ENCODE measurements around the gene GFOD1. TPM values are rescaled to one million over a fixed set of nuclear protein-coding genes. Genes with fewer than 3 reads are reported as not detected.
A peak's percentile ranks its signal among the peaks of the same experiment; 100 is the strongest.

GFOD1 gene
- total and polyA plus RNA-seq, 10 donors: 3.4 to 54.0 (median 32.5) TPM

GRCh38 chr6:13496513-13497190, 9.3 kb upstream of the GFOD1 start:
- Histone ChIP-seq H3K4me1 (peaks cover 0 to 10% (median 0%) of the 10 kb centered on the region in 6 donors), H3K9me3 (no peaks in the 10 kb centered on the region), H3K36me3 (no peaks in the 10 kb centered on the region), H3K4me3 (no peak overlapping the region), H3K27ac (peak overlapping the region in 1 of 8 donors; percentile 9), H3K27me3 (replicated peaks in 1 of 7) (no peaks in the 10 kb centered on the region)
- WGBS, 5 donors: 47 to 67% (median 58%) methylated on average over 1 of the region's 1 CpG
- DNase-seq: no peak
- intact Hi-C loops (cut with DNase I; ENCODE audit: low total_unique reads): no loop called here
- TF ChIP-seq POLR2AphosphoS5 (IDR thresholded peaks at IDR 0.05) (no peak), CTCF (IDR thresholded peaks at IDR 0.05 in 8 of 11, conservative IDR thresholded peaks at IDR 0.05 in 3 of 11) (no peak), POLR2A (IDR thresholded peaks at IDR 0.05) (no peak)

DNA sequence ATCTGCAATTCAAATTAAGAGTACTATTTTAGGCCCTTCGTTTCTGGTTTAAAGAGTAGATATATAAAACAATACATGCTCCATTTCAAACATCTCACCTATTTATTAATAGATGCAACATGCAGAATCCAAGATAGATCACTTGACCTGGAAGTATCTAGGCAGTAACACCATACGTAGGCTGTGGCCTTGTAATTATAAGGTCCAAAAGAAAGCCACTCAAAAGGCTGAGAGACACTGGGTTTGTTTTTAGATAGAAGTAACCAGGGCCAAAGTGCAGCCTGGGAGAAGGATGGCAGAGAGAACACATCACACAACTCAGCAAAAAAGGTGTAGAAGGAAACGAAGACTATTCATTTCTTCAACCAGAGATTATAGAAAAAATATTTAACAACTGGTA, 8.4 kb upstream of the GFOD1 start:
- no peak overlapping the region for H3K27ac ChIP-seq
- intact Hi-C loops (cut with DNase I; ENCODE audit: low total_unique reads): no loop called here
- no peaks in the 10 kb centered on the region for H3K9me3 ChIP-seq
- no peaks in the 10 kb centered on the region for H3K27me3 ChIP-seq (replicated peaks in 1 of 7)
- DNase-seq: no peak
- H3K4me3 ChIP-seq: no peak overlapping the region
- H3K36me3 ChIP-seq: no peaks in the 10 kb centered on the region
- peaks cover 0 to 10% (median 0%) of the 10 kb centered on the region in 6 donors for H3K4me1 ChIP-seq
- 72 to 79% (median 75%) methylated on average over 3 of the region's 3 CpGs for WGBS, 5 donors
- TF ChIP-seq POLR2AphosphoS5 (IDR thresholded peaks at IDR 0.05): no peak
- TF ChIP-seq CTCF (IDR thresholded peaks at IDR 0.05 in 8 of 11, conservative IDR thresholded peaks at IDR 0.05 in 3 of 11): no peak
- TF ChIP-seq POLR2A (IDR thresholded peaks at IDR 0.05): no peak

DNA sequence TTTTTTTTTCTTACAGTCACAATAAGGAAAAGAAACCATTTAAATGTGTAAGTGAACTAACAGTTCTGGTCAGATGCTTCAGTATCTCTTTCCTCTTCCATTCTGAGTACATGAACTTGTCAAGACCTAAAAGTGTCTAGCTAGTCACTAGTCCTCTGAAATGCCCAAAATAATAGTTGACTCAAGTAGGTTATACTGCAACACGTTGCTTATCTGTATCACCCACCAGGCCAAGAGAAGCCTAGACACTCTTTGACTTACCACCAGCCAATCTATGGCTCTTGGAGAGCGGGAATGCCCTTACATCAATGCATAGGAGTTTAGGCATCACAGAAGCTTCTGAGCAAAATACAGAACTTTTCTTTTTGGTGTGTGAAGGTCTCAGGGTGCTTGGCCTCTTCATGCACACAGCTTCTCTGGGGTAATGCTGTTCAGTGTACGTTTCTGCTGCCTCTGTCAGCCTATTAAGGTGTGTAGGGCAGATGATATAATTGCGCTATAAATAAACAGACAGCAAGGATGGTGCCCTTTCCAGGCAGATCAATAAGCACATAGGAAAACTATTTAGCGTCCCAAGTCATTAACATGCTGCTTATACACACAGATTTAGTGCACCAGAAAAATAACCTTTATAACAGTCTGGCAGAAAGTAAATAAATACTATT, 7.8 kb upstream of the GFOD1 start:
- WGBS, 5 donors: 85 to 93% (median 88%) methylated on average over 5 of the region's 5 CpGs
- Histone ChIP-seq H3K27me3 (replicated peaks in 1 of 7) (no peaks in the 10 kb centered on the region), H3K9me3 (no peaks in the 10 kb centered on the region), H3K4me1 (peaks cover 0 to 10% (median 0%) of the 10 kb centered on the region in 6 donors), H3K36me3 (no peaks in the 10 kb centered on the region), H3K4me3 (no peak overlapping the region), H3K27ac (no peak overlapping the region)
- no peak for TF ChIP-seq POLR2AphosphoS5 (IDR thresholded peaks at IDR 0.05)
- no peak for TF ChIP-seq CTCF (IDR thresholded peaks at IDR 0.05 in 8 of 11, conservative IDR thresholded peaks at IDR 0.05 in 3 of 11)
- TF ChIP-seq POLR2A (IDR thresholded peaks at IDR 0.05): no peak
- intact Hi-C loops (cut with DNase I; ENCODE audit: low total_unique reads): no loop called here
- DNase-seq: no peak

- H3K36me3 ChIP-seq: no peaks in the 10 kb centered on the region
- no peak for DNase-seq
- TF ChIP-seq CTCF (IDR thresholded peaks at IDR 0.05 in 8 of 11, conservative IDR thresholded peaks at IDR 0.05 in 3 of 11) (no peak), POLR2AphosphoS5 (IDR thresholded peaks at IDR 0.05) (no peak), POLR2A (IDR thresholded peaks at IDR 0.05) (no peak)
- no peak overlapping the region for H3K27ac ChIP-seq
- H3K4me3 ChIP-seq: no peak overlapping the region
- intact Hi-C loops (cut with DNase I; ENCODE audit: low total_unique reads): no loop called here
- WGBS, 5 donors: 55 to 91% (median 61%) methylated on average over 2 to 3 of the region's 3 CpGs
- peaks cover 0 to 10% (median 0%) of the 10 kb centered on the region in 6 donors for H3K4me1 ChIP-seq
- H3K27me3 ChIP-seq (replicated peaks in 1 of 7): no peaks in the 10 kb centered on the region
- H3K9me3 ChIP-seq: no peaks in the 10 kb centered on the region
Measured at GRCh38 chr6:13494137-13494536, 6.7 kb upstream of the GFOD1 start.
